Stimulated activated naive CD4-positive, alpha-beta T cell (primary cell): Measurements from ENCODE around the gene EPN2.

ENCODE experiments used
- DNase-seq, 6 experiments: peaks; one replicate each; lab custom pipeline; 2025; lab: John Stamatoyannopoulos, UW

The EPN2 gene

DNA sequence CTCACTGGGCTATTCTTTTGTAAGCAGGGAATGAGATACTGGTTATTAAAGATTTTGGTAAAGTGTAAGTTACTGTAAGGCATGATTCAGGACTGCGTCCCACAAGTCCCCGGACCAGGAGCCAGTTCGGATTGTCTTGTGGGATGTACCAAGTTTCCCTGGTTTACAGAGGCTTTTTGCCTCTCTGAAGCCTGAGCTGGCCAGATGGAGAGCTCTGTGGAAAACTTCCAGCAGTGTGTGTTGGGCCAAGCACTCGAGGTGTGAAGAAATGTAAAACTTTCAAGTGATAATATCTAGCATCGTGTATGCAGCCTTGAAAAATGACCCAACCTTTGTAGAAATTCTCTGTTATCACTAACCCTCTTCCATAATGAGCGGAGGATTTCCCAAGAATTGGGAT, 2.4 kb downstream of the EPN2 start:
- DNase-seq = no peak

- DNase-seq = no peak
These were observed 5.2 kb downstream of the EPN2 start for GRCh38 chr17:19242323-19242722.

GRCh38 chr17:19242926-19243325, 5.8 kb downstream of the EPN2 start:
- DNase-seq = no peak

DNA sequence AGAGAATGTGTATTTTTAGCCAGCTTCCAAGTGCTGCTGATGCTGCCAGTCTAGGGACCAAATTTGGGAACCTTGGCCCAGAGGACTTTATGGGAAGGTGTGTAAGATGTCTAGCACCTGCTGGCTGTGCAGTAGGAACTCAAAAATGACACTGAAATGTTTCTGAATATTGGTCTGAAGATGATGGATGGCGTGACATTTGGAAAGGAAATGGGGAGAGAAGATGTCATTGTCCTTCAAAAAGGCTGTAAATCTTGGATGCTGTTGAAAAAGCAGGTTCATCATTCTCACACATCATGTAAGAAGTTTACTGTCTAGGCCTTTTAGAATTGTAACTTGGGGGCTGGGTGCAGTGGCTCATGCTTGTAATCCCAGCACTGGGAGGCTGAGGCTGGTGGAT, 6.7 kb downstream of the EPN2 start:
- DNase-seq = no peak

GRCh38 chr17:19244357-19244756, 7.2 kb downstream of the EPN2 start:
- no peak for DNase-seq

DNA sequence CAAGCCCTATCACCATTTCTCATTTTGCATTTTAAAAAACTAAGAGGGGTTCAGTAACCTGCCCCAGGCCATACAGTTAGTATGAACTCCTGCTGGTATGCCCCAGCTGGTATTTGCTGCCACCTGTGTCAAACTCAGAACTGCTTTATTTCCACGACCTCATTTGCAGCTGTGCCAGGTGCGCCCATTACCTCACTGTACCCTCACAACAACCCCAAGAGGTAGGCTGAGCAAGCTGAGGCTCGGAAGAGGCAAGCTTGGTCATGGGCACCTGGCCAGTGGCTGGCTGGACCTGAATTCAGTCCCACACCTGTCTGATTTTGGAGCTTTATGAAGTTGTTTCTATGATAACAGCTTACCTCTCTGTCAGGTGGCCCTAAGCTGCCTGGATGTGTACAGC, 7.6 kb downstream of the EPN2 start:
- DNase-seq = no peak

- no peak for DNase-seq
These were observed 10.3 kb downstream of the EPN2 start for GRCh38 chr17:19247473-19247872.

DNA sequence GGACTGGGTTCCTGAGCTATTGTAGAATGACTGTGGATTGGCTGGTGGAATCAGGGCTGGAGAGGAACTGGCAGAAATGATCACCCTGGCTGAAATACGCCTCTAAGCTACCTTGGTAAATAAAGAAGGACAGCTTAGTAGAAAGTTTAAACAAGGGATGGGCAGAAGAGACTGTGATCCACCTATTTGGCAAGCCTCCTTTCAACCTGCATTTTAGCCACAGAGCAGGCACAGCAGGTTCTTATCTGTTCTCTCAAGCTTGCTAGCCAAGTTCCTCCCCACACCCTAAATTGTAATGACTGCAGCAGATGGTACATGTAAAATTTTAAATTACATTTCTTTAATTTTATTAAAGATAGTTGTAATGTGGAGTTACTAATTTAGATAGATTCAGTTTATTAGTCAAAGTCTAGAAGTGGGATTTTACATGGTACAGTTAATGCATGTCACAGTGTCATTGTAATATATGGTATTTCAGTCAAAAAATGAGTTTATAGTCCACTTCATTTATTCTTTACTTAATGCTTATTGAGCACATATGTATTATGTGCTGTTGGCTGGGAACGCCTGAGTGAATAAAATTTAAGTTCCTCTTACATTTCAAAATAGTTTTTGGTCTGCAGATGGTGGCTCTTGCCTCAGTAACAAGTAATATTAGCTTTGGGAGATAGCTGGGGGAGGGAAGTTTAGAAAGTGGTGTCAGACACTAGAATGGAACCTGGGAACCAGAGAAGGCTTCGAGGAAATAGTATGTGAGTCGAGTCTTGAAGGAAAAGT, 11.2 kb downstream of the EPN2 start:
- DNase-seq = no peak

GRCh38 chr17:19248928-19249574, 11.9 kb downstream of the EPN2 start:
- DNase-seq = no peak

DNA sequence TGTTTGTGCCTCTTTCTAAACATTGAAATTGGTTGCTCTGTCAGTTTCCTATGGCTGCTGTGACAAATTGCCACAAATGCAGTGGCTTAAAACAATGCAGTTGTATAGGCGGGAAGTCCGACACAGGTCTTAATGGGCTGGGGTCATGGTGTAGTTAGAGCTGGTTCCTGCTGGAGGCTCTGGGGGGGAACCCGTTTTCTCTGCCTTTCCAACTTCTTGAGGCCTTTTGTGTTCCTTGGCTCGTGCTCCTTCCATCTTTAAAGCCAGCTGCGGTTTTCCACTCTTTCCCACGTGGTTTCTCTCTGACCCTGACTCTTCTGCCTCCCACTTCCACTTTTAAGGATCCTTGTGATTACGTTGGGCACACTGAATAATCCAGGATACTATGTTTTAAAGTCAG, 12.5 kb downstream of the EPN2 start:
- no peak for DNase-seq

GRCh38 chr17:19250421-19251173, 13.4 kb downstream of the EPN2 start:
- no peak for DNase-seq

GRCh38 chr17:19253112-19253511, 15.9 kb downstream of the EPN2 start:
- DNase-seq = no peak

DNA sequence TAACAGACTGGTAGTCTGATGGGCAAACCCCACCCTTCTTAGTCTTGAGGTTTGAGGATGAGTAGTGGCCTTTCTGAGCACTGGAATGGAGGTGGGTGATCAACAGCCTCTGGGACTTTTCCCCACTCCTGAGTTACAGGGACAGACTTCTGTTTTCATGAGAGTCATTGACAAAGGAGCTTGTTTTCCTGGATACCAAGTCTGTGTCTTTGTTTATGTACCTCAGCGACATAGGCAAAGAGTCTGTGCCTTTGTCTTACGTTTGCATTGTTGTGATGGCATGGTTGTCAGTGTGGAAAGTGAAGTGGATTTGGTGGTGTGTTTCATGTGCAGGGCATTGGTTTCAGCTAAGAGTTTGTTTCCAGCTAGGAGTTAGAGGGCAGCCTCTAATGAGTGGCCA, 17.5 kb downstream of the EPN2 start:
- no peak for DNase-seq

DNA sequence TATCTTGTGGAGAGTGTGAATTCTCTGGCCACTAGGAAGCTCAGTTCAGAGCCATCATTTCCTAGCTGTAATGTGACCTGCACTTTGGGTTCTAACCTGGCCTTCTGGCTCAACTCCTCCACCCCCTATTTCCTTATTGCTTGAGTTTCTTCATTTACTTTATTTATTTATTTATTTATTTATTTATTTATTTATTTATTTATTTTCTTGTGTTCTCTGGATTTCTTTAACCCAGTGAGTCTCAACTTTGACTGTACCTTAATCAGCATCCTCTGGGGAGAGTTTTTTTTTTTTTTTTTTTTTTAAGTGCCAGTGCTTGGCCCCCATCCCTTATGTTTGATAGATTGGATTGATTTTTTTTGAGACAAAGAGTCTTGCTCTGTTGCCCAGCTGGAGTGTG, 18.1 kb downstream of the EPN2 start:
- DNase-seq = no peak

DNA sequence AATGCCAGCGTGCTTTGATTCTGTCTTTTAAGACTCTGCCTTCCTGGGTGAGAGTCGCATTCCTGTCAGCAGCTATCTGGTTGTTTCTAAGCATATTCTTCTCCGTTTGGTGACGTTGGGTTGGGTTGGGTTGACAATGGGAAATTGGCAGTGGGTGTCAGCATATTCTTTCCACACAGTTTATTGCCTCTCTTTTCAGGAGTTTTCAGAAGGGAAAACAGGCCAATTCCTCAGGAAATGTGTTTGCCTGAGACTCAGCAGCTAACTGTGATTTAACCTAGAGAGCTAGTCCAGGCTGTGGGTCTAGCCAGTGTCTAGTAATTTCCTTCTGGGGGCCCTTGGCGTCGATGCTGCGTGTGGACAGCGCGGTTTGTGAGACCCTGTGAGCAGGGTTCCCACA, 21.2 kb downstream of the EPN2 start:
- DNase-seq = no peak

DNA sequence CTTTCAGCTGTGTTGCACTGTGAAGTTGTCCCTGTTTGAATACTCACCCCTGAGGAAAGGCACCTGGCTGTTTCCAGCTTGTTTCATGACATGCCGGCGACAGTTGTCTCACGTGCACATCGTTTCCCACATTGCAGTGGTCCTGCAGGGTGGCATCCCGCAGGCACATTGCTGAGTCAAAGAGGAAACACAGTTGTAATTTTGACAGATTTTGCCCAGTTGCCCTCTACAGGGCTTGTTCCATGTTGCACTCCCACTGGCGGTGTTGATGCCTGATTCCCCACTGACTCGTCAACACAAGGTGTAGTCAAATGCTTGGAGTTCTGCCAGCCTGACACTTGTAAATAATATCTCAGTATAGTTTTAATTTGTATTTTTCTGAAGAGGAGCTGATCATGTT, 23.8 kb downstream of the EPN2 start:
- no peak for DNase-seq

DNA sequence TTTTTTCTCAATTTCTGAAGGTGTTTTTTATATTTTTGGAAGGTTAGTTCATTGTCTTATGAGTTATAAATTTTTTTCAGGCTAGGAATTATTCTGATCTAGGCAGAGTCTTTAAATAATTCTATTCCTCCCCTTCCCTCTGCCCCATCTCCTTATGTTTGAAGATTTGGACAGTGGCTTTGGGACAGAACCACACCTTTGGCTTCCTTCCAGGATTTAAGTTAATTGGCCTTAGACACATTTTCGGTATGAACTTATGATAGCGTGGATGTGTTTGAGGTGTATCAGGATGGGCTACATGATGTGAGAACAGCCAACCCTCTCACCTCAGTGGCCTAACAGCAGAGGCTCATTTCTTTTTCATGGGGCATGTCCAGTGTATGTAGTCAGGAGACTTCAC, 24.3 kb downstream of the EPN2 start:
- no peak for DNase-seq

- DNase-seq = no peak
These were observed 25.8 kb downstream of the EPN2 start for GRCh38 chr17:19262650-19263631.

GRCh38 chr17:19263641-19264051, 26.5 kb downstream of the EPN2 start:
- no peak for DNase-seq

DNA sequence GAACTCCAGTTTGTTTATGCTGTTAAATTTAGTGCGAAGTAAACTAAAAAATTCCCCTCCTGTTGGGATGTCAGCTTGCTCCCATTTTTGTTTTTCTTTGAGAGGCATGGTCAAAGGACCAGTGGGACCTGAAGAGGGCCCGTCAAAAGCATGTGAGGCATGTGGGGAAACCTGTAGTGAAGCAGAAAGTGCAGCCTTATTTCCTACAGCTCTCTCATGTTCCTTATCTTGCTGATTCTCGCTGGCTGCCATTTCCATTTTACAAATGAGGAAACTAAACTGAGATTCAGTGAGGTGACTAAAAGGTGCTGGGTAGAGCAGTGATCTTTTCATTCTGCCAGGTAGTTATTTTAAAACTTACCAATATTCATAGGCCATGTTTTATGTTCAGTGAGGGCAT, 27.1 kb downstream of the EPN2 start:
- DNase-seq = no peak

- no peak for DNase-seq
These were observed 27.5 kb downstream of the EPN2 start for GRCh38 chr17:19264681-19265080.

DNA sequence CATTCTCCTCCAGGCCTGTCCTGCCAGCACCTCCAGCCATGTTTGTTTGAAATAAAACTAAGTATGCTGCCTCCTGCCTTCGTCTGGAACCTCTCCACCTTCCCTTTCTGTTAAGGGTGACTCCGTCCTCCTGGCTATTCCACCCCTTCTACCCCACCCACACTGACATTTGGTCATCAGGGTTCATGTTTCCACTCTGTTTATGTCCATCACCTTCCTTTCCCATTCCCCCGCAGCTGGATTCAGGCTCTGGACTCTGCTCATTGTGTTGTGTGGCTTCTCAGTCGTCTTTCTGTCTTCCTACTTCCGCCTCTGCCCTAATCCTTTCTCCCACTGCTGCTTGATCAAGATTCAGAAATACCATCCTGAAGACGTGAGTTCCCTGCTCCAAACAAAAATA, 28.6 kb downstream of the EPN2 start:
- no peak for DNase-seq
